NCI-H69 (cell line): ENCODE measurements around the gene SPRY2.
"Not testable (repeated sequence)": the region's sequence is repeated elsewhere in the genome, so short reads cannot be mapped to it uniquely, and the experiment has no call there.

Source experiments
- DNase-seq: peaks from one replicate; lab custom pipeline; 2025; lab: John Stamatoyannopoulos, UW

SPRY2 gene

DNA sequence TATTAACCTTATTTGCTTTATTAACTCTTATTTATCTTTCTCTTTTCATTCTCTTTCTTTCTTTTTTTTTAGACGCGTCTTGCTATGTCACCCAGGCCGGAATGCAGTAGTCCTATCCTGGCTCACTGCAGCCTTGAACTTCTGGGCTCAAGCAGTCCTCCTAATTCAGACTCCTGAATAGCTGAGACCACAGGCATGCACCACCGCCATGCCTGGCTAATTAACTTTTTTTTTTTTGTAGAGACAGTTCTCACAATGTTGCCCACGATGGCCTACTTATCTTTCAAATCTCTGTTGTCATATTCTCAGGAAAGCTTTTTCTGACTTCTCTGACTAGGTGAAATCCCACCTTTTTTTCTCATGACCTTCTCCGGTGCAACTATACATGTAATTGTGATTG lies 7.8 kb upstream of the SPRY2 start:
- no peak for DNase-seq

DNA sequence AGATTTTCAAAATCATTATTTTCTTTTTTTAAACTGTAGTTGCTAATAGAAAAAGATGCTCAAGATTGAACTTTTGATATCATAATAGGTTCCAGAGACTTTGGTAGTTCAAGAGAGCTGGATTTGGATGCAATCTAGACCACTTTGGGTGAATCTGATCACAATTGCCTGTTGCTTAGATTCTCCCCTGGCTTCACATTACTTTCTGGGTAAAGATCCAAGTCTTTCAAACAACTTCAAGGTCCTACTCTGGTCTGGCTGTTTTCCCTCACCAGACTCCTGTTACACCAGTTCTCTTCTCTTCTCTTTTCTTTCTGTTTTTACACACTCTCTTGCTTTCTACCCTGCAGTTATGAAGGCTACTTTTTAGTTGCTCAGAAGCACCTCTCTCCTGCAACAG lies 7.4 kb upstream of the SPRY2 start:
- DNase-seq: no peak

DNA sequence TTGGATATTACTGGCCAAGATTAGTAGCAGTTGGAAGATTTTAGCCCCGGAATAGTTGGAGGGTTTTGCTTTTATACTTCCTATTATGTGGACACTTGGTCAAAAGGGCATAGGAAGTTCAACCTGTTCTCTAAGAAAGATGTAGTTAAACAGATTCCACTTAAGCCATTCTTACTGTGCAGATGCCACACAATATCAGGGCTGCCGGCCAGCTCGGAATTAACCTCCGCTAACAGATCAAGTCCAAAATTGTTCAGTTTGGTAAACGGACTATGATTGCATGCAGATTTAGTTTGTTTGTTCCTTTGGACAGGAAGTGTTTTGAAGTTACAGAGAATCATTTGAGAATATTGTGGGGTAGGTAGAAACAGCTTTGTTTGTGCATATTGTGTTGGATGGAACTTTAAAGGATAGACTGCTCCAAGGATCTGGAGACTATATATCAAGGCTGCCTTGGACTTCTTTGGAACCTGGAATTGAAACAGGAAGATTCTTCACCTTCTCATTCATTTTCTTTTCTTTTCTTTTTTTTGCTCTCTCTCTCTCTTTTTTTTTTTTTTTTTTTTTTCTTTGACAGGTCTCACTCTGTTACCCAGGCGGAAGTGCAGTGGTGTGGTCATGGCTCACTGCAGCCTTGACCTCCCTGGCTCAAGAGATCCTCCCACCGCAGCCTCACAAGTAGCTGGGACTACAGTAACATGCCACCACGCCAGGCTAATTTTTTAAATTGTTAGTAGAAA lies 5.0 kb upstream of the SPRY2 start:
- no peak for DNase-seq

DNA sequence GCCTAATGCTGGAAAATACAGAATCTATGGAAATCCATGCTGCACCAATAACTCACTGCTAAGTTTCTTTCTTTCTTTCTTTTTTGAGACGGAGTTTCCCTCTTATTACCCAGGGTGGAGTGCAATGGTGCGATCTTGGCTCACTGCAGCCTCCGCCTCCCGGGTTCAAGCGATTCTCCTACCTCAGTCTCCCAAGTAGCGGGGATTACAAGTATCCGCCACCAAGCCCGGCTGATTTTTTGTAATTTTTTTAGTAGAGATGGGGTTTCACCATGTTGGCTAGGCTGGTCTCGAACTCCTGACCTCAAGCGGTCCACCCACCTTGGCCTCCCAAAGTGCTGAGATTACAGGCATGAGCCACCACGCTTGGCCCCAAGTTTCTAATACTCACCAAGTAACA lies 3.1 kb upstream of the SPRY2 start:
- DNase-seq: not testable (repeated sequence)

DNA sequence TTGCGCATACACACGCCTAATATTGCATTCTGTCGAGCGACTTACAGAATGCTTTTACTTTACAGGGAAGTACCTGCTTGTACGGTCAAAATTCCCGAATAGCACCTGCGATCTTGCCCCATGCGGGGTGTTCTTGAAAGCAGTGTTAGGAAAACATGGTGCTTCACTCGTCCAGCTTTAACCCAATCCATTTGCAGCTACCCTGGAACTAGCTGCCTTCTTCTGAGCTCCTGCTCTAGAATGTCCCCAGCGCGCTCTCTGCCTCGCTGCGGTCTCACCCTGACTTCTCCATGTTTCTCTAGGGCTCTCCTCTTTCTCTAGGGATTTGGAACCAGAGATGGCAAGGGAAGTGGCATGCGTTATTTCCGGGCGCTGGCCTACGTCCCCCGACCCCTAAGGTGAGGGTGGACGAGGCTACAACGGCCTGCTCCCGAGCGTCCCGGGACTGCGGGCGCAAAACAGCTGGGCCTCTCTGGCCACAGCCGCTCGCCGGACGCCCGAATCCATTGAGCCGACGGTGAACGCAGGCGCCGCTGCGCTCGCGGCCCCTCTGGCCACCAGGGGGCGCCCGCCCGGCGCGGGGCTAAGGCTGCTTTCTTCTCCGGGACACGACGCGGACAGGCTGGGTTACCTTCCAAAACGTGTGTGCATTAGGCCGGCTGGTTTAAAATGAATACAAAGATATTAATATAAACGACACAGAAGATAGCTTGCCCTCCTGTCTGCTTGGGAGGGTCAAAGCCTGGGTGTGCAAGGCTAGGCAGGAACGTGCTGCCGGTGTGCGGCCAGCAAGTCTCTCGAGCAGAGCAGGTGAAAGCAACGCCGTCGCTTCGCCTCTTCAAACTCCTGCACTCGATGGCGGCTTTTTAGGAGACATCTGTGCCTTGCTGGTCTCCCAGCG lies 1.8 kb upstream of the SPRY2 start:
- DNase-seq: peak; percentile 45

DNA sequence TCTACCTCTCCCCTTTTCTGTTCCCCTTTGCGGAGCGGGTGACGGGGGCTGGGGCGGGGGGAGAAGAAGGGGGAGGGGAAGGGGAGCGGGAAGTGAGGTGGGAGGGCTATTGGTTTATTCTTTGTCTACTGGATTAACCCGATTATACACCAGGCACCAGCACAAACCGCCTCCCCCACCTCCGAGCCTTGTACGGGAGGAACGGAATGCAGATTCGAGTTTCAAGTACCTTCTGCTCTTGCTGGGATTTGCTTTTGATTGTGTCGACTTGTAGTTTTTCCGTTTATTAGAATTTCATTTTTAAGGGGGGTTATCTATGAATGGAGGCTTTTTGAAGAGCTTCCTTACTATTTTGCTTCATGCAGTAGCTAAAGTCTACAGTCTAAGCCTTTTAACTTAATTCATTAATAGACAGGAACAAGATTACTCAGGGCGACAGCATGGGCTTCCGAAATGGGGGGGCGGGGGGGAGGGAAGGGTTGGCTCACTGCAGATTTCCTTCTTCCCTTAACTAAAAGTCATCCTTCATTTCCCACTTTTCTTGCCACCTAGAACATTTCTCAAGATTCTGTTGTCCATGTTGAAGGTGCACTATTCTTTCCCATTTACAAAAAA lies 937 bp upstream of the SPRY2 start:
- DNase-seq: peak; percentile 8

DNA sequence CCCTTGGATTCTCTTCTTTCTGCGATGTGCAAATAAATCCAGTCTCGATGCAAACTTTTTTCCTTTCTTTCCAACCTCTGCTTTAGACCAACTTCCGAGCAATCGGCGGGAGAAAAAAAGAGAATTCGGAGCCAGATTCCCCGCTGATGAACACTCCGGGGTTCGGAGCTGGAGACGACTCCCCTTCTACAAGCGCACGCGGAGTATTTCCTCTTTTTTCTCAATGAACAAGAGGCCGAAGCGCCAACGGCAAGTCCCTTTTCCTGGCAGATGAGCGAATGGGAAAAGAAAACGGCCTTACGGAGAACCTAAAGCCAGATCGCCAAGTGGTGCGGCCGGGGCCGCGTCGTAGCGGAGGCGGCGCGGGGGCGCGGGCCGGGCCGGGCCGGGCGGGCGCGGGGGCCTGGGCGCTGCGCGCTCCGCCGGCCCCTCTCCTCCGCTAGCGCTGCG lies 250 bp downstream of the SPRY2 start:
- DNase-seq: peak; percentile 59

DNA sequence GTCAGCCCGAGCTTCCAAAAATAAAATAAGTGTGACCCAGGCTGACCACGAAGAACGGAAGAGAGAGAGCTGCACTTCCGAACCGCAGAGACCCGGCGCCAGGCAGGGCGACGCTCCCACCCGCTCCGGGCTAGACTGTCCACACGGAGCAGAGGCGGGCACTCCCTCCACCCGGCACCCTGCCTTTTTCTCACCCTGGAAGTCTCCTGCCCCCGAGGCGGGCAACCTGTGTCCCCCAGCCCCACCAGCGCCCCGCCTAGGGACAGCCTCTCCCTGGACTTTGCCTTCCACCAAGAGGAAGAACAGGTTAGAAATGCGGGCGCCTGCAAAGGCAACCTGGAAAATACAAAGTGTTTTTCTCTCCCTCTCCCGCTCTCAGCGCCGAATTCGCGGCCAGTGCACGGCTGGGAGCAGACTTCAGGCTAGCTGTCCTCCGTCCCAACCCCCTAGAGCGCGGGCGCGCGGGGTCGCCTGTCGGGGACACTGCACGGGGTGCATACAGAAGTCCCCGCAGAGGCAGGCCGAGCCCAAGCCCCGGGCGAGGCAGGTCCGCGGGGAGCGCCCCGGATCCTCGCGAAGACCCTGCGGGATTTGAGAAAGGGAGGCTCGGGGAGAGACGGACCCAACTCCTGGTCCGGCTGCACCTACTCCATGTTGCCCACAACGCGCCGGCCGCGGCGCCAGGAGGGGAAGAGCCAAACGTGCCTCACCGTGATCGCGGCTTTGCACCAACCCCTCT lies 845 bp downstream of the SPRY2 start:
- peak; percentile 43 for DNase-seq

DNA sequence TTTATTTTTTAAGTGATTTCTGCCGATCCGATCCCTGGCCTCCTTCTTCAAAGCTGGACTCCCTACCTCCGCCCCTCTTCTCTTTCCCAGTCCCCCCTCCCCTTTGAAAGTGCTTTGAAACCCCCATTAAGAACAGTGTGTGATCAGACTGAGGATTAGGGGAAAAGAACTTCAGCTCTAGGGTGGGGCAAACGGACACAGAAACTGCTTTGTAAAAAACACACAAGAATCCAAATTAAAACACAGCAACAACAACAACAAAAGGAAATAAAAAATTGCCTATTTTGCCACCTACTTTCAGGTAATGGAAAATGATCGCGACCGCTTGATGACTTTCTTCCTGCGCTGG lies 1.4 kb downstream of the SPRY2 start:
- DNase-seq: no peak

DNA sequence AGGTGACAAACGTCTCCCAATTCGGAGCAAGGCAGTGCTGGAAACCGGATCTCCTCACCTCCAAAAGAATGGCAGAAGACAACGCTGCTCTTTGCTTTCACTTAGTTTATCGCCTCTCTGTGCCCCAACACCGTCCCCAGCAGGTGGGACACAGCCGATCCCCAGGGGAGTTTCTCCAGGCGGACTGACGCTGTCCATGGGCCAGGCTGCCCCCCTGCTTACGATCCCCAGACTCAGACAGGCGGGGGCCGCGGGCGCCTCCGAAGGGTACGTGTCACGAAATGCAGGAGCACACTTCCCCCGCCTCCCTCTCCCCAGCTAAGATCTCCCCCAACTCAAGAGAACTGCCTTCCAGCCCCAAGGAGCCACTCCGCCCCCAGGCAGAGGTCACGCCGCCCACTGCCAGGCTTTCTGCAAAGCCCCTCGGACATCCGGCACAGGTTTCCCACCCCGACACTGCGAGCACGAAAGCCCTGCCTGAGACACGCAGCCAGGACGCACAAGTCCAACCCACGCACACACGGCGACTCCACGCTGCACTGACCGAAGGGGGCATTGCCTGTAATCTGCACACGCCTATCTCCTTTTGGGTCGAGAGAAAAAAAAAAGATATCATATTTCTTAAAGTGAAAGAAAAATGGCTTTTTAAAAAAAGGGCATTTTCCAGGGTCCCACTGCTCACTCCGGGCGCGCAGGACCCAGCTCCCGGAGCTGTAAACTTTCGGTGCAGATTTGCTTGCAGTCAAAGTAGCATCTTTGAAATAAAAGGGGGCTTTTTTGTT lies 2.0 kb downstream of the SPRY2 start:
- DNase-seq: peak; percentile 4

DNA sequence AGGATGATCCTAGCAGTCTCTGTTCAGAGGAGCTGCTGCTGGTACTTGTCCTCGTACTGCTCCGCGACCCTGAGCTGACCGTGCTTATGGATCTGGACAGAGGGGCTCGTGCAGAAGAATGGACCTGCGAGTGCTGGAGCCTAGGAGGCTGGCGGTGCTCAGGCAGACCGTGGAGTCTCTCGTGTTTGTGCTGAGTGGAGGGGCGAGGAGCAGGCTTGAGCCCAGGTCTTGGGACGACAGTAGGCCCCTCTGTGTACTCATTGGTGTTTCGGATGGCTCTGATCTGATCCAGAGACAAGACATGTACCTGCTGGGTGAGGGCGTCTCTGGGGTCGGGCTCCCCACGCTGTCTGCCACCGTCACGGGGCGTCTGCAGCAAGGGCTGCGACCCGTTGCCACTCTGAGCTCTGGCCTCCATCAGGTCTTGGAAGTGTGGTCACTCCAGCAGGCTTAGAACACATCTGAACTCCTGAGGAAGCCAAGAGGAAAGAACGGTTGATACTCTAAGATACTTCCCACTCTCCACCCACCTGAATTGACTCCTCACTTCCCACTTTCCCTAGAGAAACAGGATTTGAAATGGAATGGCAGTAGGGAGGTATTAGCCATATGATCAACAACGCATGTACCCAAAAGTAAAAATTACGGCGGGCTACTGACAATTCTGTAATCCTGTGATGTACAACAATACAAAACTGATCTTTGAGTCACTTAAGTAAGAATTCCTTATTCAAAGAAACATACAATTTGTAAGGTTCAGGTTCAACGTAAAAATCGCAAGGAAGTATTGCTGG lies 3.4 kb downstream of the SPRY2 start:
- DNase-seq: no peak

DNA sequence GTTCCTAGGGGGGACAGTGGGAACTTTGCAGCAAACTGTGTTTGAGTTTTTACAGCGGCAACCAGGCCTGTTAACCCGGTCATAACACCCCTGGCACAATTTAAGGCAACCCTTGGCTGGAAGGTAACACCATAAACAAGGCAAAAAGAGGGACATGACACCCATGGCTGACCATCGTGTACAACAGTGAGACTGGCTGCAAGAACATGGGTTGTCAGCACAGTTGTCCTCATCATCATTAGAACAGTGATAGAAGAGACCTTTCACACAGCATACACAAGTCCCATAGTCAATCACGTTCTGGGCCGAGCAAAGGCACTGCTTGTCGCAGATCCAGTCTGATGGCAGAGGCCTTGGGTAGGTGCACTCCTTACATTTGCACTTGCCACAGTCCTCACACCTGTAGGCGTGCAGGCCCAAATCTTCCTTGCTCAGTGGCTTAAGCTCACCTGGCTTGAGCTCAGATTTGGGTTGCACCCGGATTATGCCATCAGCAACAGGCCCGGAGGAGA lies 4.1 kb downstream of the SPRY2 start:
- DNase-seq: no peak

DNA sequence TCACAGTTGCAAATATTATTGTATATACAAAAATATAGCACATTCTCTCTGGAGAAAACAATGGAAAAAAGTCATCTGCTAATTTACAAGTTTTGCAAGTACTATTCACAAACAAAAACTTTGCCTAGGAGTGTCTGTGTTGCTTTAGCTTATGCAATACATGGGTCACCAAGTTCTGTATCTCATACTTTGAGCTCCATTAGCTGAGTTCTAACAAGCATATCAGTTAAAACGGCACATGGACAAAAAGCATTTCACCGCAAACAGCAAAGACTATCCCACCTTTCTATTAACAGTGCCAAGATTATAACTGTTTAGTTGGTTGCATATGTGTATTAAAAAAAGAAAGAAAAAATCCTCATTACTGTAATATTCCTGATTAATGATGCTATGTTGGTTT lies 4.6 kb downstream of the SPRY2 start:
- DNase-seq: no peak

DNA sequence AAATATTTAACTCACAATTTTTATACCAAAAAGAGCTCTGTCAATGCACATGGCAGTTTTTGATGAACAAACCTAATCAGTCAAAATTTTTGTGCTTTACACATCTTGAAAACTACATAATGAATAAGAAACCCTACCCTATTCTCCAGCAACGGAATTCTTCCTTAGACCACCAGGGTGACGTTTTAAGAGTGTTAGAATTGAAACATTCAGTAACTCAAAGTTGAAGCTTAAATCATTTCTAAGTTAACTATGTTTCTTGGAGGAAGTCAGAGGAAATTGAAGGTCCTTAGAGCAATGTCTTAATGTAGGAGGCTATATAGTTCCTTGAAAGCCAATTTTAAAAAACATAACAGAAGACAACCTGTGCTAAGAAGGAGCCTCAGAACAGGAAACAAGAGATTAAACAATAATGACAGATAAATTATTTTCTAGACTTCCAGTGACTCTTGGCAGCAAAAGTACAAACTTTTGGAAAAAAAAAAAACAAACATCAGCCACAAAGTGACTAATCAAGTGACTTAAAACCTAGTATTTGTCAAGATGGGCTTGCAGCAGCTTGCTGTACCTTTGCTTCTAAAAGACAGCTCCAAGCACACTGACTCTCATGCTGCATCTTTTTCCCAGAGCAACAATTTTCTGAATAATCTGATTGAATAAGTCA lies 6.2 kb downstream of the SPRY2 start:
- no peak for DNase-seq

DNA sequence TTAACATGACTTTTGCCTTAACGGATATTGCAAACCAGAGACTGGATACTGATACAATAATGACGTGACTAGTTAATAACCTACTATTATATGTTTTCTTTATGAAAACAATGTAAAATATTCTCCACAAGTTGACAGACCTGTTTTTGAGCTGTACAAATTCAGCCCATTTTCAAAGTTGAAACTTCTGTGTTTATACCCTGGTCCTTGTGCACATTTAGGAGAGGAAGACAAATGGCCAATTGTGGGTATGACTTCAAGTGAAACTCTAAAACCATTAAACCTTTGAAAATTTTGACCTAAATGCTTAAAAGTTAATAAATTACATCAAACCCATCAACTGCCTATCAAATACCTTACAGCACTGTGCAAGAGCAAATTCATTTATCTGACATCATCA lies 8.9 kb downstream of the SPRY2 start:
- no peak for DNase-seq

DNA sequence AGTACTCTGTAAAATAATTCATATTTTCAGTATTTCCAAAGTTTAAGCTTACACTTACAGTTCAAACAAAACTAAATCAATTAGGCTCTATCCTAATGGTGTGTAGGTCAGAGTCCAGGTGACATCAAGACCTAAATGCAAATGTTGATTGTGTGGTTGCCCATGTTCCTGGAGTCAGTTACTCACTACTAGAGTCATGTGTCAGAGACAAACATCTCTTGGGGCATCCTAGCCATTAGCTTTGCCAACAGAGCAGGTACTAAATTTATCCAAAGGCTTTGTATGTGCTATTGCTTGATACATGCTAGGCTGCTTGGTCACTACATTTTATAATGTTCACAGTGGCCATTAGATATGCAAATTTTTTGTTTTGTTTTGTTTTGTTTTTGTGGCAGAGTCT lies 11.7 kb downstream of the SPRY2 start:
- DNase-seq: no peak

DNA sequence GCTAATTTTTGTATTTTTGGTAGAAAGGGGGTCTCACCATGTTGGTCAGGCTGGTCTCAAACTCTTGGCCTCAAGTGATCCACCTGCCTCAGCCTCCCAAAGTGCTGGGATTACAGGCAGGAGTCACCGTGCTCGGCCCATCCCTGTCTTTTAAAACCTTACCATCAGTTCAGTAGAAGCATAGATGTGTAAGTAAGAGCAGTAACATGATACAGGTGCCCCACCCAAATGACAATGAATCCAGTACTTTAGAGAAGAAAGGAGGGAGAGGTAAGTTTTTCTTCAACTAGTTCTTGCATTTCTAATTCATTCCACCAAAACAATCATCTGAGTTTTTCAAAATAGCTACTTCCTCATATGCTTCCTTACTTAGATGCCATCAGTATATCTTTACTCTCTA lies 21.9 kb downstream of the SPRY2 start:
- DNase-seq: no peak

DNA sequence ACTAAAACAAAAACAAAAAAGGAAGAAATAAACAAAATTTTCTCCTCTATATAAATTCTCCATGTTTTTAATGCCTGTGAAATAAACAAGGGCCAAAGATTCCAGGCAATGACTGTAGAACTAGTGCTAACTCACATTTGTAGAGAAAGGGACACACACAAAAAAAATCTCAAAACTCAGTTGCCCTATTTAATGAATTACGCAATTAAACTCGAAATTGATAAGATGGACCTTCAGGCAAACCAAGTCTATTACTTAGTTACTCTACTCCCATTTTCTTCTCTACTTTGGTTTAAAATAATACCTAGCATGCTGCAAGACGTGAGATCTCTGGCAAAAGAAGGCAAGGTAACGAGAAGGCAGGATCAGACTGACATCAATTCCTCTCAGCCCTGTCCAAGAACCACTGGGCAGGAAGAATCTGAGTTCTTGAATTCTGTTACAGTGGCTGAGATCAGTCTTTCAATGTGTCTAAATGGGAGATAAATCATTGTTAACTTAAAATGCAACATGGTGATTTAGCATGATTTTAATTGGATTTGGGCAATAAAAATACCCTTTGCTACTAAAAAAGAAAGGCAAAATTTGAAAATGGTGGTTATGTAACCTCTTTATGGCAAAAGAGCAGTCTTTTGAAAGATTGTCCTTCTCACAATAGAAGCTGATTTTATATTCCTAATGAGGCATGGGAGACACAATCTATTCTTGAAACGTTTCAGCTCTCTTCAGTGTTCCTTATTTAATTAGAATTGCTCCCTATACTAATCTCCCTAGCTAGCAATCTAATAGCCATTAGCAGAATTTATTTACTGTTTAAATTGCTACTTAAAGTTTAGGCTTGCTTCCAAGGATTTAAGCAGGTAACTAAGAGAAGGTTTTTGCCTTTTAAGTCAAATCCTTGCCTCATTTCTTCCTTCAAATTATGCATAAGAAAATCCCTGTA lies 25.9 kb downstream of the SPRY2 start:
- DNase-seq: no peak
